GM12891 (cell line): Measurements from ENCODE around the gene RGS9.

Experiments
- DNase-seq: peaks from one replicate; pipeline ENCODE4 v3.0.0; 2011; ENCODE audit warnings: low spot score; ENCODE audit not compliant: insufficient read length
- FAIRE-seq: peaks from 2 replicates; lab custom pipeline; 2011; peaks lifted over from hg19 to GRCh38; lab: Jason Lieb, UNC
- PAX5 ChIP-seq: IDR thresholded peaks from 2 replicates; pipeline ENCODE4 v1.6.1; 2011; ENCODE audit warnings: low read length, moderate library complexity, mild to moderate bottlenecking; ENCODE audit not compliant: insufficient read depth, severe bottlenecking
- POLR2A ChIP-seq: IDR thresholded peaks from 2 replicates; pipeline ENCODE4 v1.6.1; 2011; ENCODE audit warnings: low read depth, low read length, control low read depth
- POLR2AphosphoS5 ChIP-seq: IDR thresholded peaks from 2 replicates; pipeline ENCODE4 v1.6.1; 2011; ENCODE audit warnings: low read depth, low read length, control low read depth
- POU2F2 ChIP-seq: IDR thresholded peaks from 2 replicates; pipeline ENCODE4 v1.6.1; 2011; ENCODE audit warnings: low read depth, mild to moderate bottlenecking, control low read depth, low read length, moderate library complexity
- SPI1 ChIP-seq: IDR thresholded peaks from 2 replicates; pipeline ENCODE4 v1.6.1; 2011; ENCODE audit warnings: low read depth, low read length, control low read depth
- TAF1 ChIP-seq: IDR thresholded peaks from 2 replicates; pipeline ENCODE4 v1.6.1; 2011; ENCODE audit warnings: low read depth, low read length, control low read depth

RGS9 gene

DNA sequence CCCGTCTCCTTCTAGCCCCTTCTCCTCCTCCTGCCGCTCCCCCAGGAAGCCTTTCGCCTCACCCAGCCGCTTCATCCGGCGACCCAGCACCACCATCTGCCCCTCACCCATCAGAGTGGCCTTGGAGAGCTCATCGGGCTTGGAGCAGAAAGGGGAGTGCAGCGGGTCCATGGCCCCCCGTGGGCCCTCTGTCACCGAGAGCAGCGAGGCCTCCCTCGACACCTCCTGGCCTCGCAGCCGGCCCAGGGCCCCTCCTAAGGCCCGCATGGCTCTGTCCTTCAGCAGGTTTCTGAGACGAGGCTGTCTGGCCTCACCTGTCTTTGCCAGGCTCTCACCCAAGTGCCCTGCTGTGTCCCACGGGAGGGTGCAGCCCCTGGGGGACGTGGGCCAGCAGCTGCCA is 87.9 kb downstream of the RGS9 start:
- TF ChIP-seq SPI1 (no peak), POLR2A (no peak), POLR2AphosphoS5 (no peak), POU2F2 (no peak), TAF1 (no peak), PAX5 (no peak)
- no peak for DNase-seq
- FAIRE-seq, result no peak

DNA sequence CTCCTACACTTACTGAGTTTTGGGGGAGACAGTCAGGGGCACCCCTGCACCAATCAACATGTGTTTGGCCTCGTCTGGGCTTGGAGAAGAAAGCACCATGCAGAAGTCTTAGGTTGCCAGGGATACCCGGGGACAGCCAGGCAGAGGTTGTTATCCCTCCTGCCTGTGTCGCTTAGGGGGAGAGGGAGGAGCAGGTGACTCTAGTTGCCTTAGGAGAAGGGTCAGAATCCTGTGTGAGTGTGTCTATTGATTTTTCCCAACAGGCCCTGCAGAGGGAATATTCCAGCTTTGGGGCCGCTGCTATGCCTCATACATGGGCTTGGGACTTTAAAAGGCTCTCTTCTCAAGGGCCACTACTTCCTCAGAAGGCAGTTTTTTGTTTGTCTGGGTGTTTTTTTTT is 89.1 kb downstream of the RGS9 start:
- TF ChIP-seq TAF1 (no peak), POLR2A (no peak)
- FAIRE-seq (no peak), DNase-seq (no peak)

DNA sequence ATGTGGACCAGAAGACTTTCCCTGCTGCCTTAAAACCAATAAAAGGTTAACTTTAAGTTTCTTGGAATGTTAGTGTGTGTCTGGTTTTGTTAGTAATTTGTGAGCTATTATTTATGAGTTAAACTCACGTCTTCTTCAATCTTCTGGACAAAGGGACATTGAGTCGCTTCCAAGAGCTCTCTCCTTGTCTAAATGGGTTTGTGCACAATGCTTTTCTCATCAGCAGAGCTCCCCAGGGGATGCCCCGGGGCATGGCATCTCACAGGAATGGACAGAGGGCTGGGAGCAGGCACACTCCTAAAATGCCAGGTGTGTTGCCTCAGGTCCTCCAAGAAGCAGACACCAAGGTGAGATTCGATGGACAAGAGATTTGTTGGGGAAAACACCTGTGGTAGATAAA is 90.5 kb downstream of the RGS9 start:
- FAIRE-seq (no peak), DNase-seq (no peak)
- TF ChIP-seq PAX5 (no peak), POLR2A (no peak), TAF1 (no peak), POU2F2 (no peak), POLR2AphosphoS5 (no peak), SPI1 (no peak)

DNA sequence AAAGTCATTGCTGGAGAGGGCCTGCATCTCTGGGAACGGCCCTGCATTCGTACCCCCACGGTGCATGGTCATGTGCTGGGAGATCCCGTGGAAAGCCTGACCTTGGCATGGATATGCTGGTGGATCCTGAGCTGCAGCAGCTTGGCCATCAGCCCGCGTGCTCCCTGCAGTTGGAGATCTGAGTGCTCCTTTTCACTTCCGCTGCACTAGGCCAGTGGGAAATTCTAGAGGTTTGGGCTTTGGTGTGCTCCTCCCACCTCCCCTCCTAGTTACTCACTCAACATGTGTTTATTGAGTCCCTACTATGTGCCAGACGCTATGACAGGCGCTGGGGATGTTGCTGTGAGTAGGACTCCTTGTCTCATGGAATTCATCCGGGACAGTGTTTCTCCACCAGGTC is 91.1 kb downstream of the RGS9 start:
- FAIRE-seq, result no peak
- no peak for DNase-seq
- TF ChIP-seq POU2F2 (no peak), PAX5 (no peak), SPI1 (no peak)

DNA sequence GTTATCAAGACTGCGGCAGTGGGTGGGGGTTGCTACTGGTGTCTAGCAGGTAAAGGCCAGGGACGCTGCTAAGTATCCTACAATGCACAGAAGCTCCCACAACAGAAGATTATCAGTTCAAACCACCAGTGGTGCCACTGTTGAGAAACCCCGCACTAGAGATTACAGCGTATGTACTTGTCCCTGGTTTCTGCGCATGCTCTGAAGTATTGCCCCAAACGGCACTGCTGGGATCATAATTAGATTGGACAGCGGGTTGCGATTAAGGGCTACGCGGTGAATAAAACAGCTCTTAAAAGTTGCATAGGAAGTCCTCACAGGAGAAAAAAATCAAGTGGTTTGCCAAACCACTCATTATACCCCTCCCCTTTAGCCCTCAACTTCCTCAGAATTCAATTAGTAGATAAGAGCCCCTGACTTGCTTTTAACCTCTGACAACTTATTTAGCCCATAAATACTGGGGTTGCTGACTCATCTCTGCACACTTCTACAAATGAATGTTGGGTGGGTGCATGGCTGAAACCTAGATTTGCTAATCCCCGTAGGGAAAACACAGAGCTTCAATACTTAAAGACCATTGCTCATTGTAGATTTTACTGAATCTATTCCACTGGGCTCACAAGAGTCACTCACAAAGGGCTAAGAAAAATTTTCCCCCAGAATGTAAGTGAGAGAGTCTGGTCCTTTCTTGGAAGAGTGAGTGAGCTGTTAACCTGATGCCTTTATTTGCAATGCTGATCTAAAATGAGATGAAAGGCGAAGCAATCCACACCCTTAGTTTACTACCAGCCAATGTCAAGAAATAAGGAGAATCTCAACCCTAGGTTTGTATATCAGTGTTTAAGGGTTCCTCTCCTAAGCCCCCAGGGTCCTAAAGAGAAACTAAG is 91.8 kb downstream of the RGS9 start:
- peak; percentile 39 for DNase-seq
- no peak for TF ChIP-seq POLR2A
- peak; percentile 21; the same call in 1 of the 2 replicates for TF ChIP-seq SPI1
- TF ChIP-seq TAF1, result no peak
- 0 out of 2 replicates have a peak, but pooled peaks have one; percentile 19 for TF ChIP-seq POU2F2
- TF ChIP-seq POLR2AphosphoS5, result no peak
- TF ChIP-seq PAX5, result no peak
- peak; percentile 88 for FAIRE-seq

DNA sequence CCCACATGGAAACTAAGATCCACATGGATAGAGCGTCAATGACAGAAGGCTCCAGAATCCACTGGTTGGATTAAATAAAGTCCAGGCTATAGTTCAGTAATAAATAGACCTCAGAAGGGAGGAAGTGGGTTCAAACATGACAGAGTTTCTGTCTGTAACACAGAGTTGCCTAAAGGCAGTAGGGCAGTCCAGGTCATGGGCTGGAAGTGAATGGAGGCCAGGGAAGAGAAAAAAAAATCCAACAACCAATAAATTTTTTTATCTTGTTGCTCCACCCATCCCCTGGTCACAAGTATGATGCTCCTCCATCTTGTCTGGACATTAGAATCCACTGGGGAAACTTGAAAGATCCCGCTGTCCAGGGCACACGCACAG is 92.4 kb downstream of the RGS9 start:
- TF ChIP-seq SPI1, result peak; percentile 69
- no peak for TF ChIP-seq POLR2AphosphoS5
- no peak for DNase-seq
- FAIRE-seq, result peak; percentile 5

DNA sequence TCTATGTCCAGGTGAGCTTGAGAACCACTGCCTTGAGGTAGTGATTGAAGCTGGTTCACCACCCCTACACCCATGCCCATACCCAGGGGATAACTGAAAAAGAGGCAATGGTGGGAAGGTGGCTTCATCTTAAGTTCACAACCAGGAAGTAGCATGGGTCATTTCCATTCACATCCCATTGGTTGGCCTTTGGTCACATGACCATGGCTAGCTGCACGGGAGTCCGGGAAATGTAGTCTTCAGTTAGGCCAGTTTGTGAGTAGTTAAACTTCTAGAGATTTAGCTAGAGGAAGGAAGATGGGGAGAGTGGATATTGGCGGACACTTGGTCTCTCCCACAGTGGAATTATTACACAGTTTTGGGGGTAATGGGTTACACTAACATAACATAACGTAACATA is 92.9 kb downstream of the RGS9 start:
- TF ChIP-seq PAX5 (no peak), POLR2AphosphoS5 (no peak), POLR2A (no peak), TAF1 (no peak), SPI1 (no peak), POU2F2 (no peak)
- DNase-seq (no peak), FAIRE-seq (peak; percentile 26)

DNA sequence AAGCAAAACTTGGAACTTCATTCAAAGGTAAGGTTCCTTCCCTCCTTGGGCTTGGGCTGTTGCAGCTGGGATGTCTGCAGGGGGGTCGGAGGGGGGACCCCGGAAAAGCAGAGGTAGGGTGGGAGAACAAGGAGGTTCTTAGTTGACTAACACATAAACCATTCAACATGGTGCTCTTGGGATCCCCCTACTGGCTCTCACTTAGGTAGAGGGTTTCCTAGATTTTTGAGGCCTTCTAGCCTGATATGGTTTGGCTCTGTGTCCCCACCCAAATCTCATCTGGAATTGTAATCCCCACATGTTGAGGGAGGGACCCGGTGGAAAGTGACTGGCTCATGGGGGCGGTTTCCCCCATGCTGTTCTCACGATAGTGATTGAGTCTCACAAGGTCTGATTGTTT is 93.9 kb downstream of the RGS9 start:
- TF ChIP-seq TAF1 (no peak), POLR2A (no peak), SPI1 (no peak), POLR2AphosphoS5 (no peak), PAX5 (no peak), POU2F2 (no peak)
- DNase-seq (no peak), FAIRE-seq (no peak)

DNA sequence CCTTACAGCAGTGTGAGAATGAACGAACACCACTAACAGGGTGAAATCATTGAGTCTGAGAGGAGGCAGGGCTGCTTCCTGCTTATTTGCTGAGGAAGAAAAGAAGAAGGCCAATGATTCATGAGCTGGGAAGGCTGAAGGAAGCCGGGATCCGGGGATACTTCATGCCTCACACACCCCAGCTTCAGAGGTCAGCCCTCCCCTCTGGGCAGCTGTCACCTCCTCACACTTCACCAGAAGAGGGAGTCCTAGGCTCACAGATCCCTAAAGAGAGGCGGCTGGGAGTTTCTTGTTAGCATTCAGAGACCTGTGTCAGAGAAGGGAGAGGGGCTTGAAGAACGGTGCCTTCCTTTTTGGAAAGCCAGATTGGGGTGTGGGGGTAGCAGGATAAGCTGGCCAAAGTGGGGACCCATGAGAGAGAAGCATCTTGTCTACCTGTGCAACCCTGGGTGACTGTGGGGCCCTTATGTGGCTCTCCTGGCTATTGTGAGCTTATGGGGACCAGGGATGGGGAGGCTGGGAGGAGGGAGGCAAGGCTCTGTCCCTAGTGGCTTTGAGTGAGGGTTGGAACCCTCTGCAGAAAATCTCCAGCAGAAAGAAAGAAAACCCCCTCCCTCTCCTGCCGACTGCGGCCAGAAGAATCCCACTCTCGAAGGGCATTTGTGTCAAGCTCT is 94.6 kb downstream of the RGS9 start:
- FAIRE-seq, result no peak
- TF ChIP-seq PAX5, result no peak
- TF ChIP-seq TAF1, result no peak
- no peak for TF ChIP-seq POLR2A
- no peak for TF ChIP-seq POLR2AphosphoS5
- peak; percentile 52 for DNase-seq

DNA sequence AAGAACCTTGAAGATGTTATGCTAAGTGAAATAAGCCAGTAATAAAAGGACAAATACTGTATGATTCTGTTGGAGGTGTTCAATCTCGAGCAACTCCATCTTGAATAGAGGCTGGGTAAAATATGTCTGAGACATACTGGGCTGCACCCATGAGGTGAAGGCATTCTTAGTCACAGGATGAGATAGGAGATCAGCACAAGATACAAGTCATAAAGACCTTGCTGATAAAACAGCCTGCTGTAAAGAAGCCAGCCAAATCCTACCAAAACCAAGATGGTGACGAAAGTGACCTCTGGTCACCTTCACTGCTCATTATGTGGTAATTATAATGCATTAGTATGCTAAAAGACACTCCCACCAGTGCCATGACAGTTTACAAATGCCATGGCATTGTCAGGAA is 98.1 kb downstream of the RGS9 start:
- FAIRE-seq (no peak), DNase-seq (no peak)

DNA sequence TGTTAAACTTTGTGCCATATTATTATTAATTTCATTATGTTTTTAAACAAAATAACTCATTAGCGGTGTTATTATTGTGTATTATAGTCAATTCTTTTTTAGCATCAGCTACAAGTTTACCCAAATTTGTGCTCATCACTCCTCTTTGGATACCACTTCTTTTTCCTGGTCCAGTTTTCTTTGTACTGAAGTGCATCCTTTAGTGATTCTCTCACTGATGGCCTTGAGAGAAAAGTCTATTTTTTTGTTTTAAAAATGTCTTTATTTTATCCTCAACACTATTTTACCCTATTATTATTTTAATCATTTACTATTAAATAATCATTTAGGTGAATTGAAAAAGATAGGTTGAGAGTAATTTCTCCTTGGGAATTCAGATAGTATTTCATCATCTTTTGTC is 99.2 kb downstream of the RGS9 start:
- no peak for FAIRE-seq
- DNase-seq, result no peak
- TF ChIP-seq POLR2AphosphoS5, result no peak
- no peak for TF ChIP-seq POU2F2
- TF ChIP-seq TAF1, result no peak
- no peak for TF ChIP-seq SPI1
- TF ChIP-seq POLR2A, result no peak
- no peak for TF ChIP-seq PAX5

More for the DNA sequence above, 98.1 kb downstream of the RGS9 start:
- TF ChIP-seq PAX5 (no peak), POU2F2 (no peak), POLR2A (no peak), SPI1 (no peak), POLR2AphosphoS5 (no peak), TAF1 (no peak)
